Measurements from ENCODE around the gene COBLL1.
A peak's percentile ranks its signal among the peaks of the same experiment; 100 is the strongest.
"Not testable (repeated sequence)": the region's sequence is repeated elsewhere in the genome, so short reads cannot be mapped to it uniquely, and the experiment has no call there.

The COBLL1 gene

GRCh38 chr2:164719996-164720941 lies 121.4 kb downstream of the COBLL1 start:
- no peaks in the 10 kb centered on the region for H3K4me1 ChIP-seq (ENCODE audit: control insufficient read depth in 1 of 2, insufficient read depth in 2 of 2, low read length in 2 of 2)
- no peak overlapping the region for H3K27ac ChIP-seq (ENCODE audit: low read depth, low read length)
- peaks cover 3 to 10% of the 10 kb centered on the region in 2 donors for H3K36me3 ChIP-seq (ENCODE audit: control insufficient read depth in 1 of 2, insufficient read depth in 2 of 2, low read length in 2 of 2)
- no peaks in the 10 kb centered on the region for H3K27me3 ChIP-seq (ENCODE audit: control insufficient read depth in 1 of 2, insufficient read depth in 2 of 2, low read length in 2 of 2)
- H3K4me3 ChIP-seq (ENCODE audit: low read depth in 1 of 2, low read length in 2 of 2): no peak overlapping the region
- no peak overlapping the region for H3K9ac ChIP-seq (ENCODE audit: low read depth in 1 of 2, low read length in 2 of 2)
- no peaks in the 10 kb centered on the region for H3K9me3 ChIP-seq (ENCODE audit: control insufficient read depth in 1 of 2, low read length in 2 of 2)

- H3K9ac ChIP-seq (ENCODE audit: low read depth in 1 of 2, low read length in 2 of 2): no peak overlapping the region
- H3K27me3 ChIP-seq (ENCODE audit: control insufficient read depth in 1 of 2, insufficient read depth in 2 of 2, low read length in 2 of 2): no peaks in the 10 kb centered on the region
- H3K36me3 ChIP-seq (ENCODE audit: control insufficient read depth in 1 of 2, insufficient read depth in 2 of 2, low read length in 2 of 2): peaks cover 3 to 10% of the 10 kb centered on the region in 2 donors
- H3K9me3 ChIP-seq (ENCODE audit: control insufficient read depth in 1 of 2, low read length in 2 of 2): no peaks in the 10 kb centered on the region
- H3K27ac ChIP-seq (ENCODE audit: low read depth, low read length): no peak overlapping the region
- H3K4me3 ChIP-seq (ENCODE audit: low read depth in 1 of 2, low read length in 2 of 2): no peak overlapping the region
- H3K4me1 ChIP-seq (ENCODE audit: control insufficient read depth in 1 of 2, insufficient read depth in 2 of 2, low read length in 2 of 2): peaks cover 0 to 5% of the 10 kb centered on the region in 2 donors
Measured at GRCh38 chr2:164717000-164717803, 124.4 kb downstream of the COBLL1 start.

- Histone ChIP-seq H3K9ac (ENCODE audit: low read depth in 1 of 2, low read length in 2 of 2) (no peak overlapping the region), H3K36me3 (ENCODE audit: control insufficient read depth in 1 of 2, insufficient read depth in 2 of 2, low read length in 2 of 2) (peaks cover 0 to 5% of the 10 kb centered on the region in 2 donors), H3K4me3 (ENCODE audit: low read depth in 1 of 2, low read length in 2 of 2) (no peak overlapping the region), H3K4me1 (ENCODE audit: control insufficient read depth in 1 of 2, insufficient read depth in 2 of 2, low read length in 2 of 2) (peaks cover 0 to 5% of the 10 kb centered on the region in 2 donors), H3K27ac (ENCODE audit: low read depth, low read length) (no peak overlapping the region), H3K9me3 (ENCODE audit: control insufficient read depth in 1 of 2, low read length in 2 of 2) (no peaks in the 10 kb centered on the region), H3K27me3 (ENCODE audit: control insufficient read depth in 1 of 2, insufficient read depth in 2 of 2, low read length in 2 of 2) (no peaks in the 10 kb centered on the region)
Measured at GRCh38 chr2:164714471-164714870, 127.2 kb downstream of the COBLL1 start.

- no peak overlapping the region for H3K27ac ChIP-seq (ENCODE audit: low read depth, low read length)
- peaks cover 0 to 5% of the 10 kb centered on the region in 2 donors for H3K4me1 ChIP-seq (ENCODE audit: control insufficient read depth in 1 of 2, insufficient read depth in 2 of 2, low read length in 2 of 2)
- no peaks in the 10 kb centered on the region for H3K9me3 ChIP-seq (ENCODE audit: control insufficient read depth in 1 of 2, low read length in 2 of 2)
- H3K9ac ChIP-seq (ENCODE audit: low read depth in 1 of 2, low read length in 2 of 2): no peak overlapping the region
- no peaks in the 10 kb centered on the region for H3K36me3 ChIP-seq (ENCODE audit: control insufficient read depth in 1 of 2, insufficient read depth in 2 of 2, low read length in 2 of 2)
- H3K27me3 ChIP-seq (ENCODE audit: control insufficient read depth in 1 of 2, insufficient read depth in 2 of 2, low read length in 2 of 2): no peaks in the 10 kb centered on the region
- H3K4me3 ChIP-seq (ENCODE audit: low read depth in 1 of 2, low read length in 2 of 2): peak overlapping the region; percentile 26
Measured at GRCh38 chr2:164711766-164712138, 129.9 kb downstream of the COBLL1 start.

- no peaks in the 10 kb centered on the region for H3K9me3 ChIP-seq (ENCODE audit: control insufficient read depth in 1 of 2, low read length in 2 of 2)
- H3K27ac ChIP-seq (ENCODE audit: low read depth, low read length): peak overlapping the region; percentile 75
- H3K36me3 ChIP-seq (ENCODE audit: control insufficient read depth in 1 of 2, insufficient read depth in 2 of 2, low read length in 2 of 2): no peaks in the 10 kb centered on the region
- peak overlapping the region; percentile 26 to 48 for H3K4me3 ChIP-seq (ENCODE audit: low read depth in 1 of 2, low read length in 2 of 2)
- H3K4me1 ChIP-seq (ENCODE audit: control insufficient read depth in 1 of 2, insufficient read depth in 2 of 2, low read length in 2 of 2): peaks cover 0 to 5% of the 10 kb centered on the region in 2 donors
- H3K27me3 ChIP-seq (ENCODE audit: control insufficient read depth in 1 of 2, insufficient read depth in 2 of 2, low read length in 2 of 2): no peaks in the 10 kb centered on the region
- peak overlapping the region in 1 of 2 donors; percentile 20 for H3K9ac ChIP-seq (ENCODE audit: low read depth in 1 of 2, low read length in 2 of 2)
Measured at GRCh38 chr2:164710837-164711765, 130.5 kb downstream of the COBLL1 start.

- not testable (repeated sequence) for H3K9me3 ChIP-seq (ENCODE audit: control insufficient read depth in 1 of 2, low read length in 2 of 2); H3K36me3 ChIP-seq (ENCODE audit: control insufficient read depth in 1 of 2, insufficient read depth in 2 of 2, low read length in 2 of 2); H3K4me1 ChIP-seq (ENCODE audit: control insufficient read depth in 1 of 2, insufficient read depth in 2 of 2, low read length in 2 of 2); H3K9ac ChIP-seq (ENCODE audit: low read depth in 1 of 2, low read length in 2 of 2); H3K27me3 ChIP-seq (ENCODE audit: control insufficient read depth in 1 of 2, insufficient read depth in 2 of 2, low read length in 2 of 2)
- peak overlapping the region; percentile 75 for H3K27ac ChIP-seq (ENCODE audit: low read depth, low read length)
- H3K4me3 ChIP-seq (ENCODE audit: low read depth in 1 of 2, low read length in 2 of 2): peak overlapping the region in 1 of 2 donors; percentile 48
Measured at GRCh38 chr2:164710252-164710836, 131.3 kb downstream of the COBLL1 start.

- no peak overlapping the region for H3K4me3 ChIP-seq (ENCODE audit: low read depth in 1 of 2, low read length in 2 of 2)
- no peaks in the 10 kb centered on the region for H3K27me3 ChIP-seq (ENCODE audit: control insufficient read depth in 1 of 2, insufficient read depth in 2 of 2, low read length in 2 of 2)
- no peak overlapping the region for H3K27ac ChIP-seq (ENCODE audit: low read depth, low read length)
- H3K4me1 ChIP-seq (ENCODE audit: control insufficient read depth in 1 of 2, insufficient read depth in 2 of 2, low read length in 2 of 2): no peaks in the 10 kb centered on the region
- H3K9ac ChIP-seq (ENCODE audit: low read depth in 1 of 2, low read length in 2 of 2): no peak overlapping the region
- no peaks in the 10 kb centered on the region for H3K9me3 ChIP-seq (ENCODE audit: control insufficient read depth in 1 of 2, low read length in 2 of 2)
- no peaks in the 10 kb centered on the region for H3K36me3 ChIP-seq (ENCODE audit: control insufficient read depth in 1 of 2, insufficient read depth in 2 of 2, low read length in 2 of 2)
Measured at GRCh38 chr2:164706522-164706921, 135.1 kb downstream of the COBLL1 start.

GRCh38 chr2:164705412-164706167 lies 136.0 kb downstream of the COBLL1 start:
- Histone ChIP-seq H3K27me3 (ENCODE audit: control insufficient read depth in 1 of 2, insufficient read depth in 2 of 2, low read length in 2 of 2) (no peaks in the 10 kb centered on the region), H3K4me1 (ENCODE audit: control insufficient read depth in 1 of 2, insufficient read depth in 2 of 2, low read length in 2 of 2) (no peaks in the 10 kb centered on the region), H3K27ac (ENCODE audit: low read depth, low read length) (no peak overlapping the region), H3K9me3 (ENCODE audit: control insufficient read depth in 1 of 2, low read length in 2 of 2) (no peaks in the 10 kb centered on the region), H3K4me3 (ENCODE audit: low read depth in 1 of 2, low read length in 2 of 2) (no peak overlapping the region), H3K36me3 (ENCODE audit: control insufficient read depth in 1 of 2, insufficient read depth in 2 of 2, low read length in 2 of 2) (no peaks in the 10 kb centered on the region), H3K9ac (ENCODE audit: low read depth in 1 of 2, low read length in 2 of 2) (no peak overlapping the region)
